H7 (cell line): Measurements from ENCODE around the gene OR5B21. TPM values are rescaled to one million over a fixed set of nuclear protein-coding genes. Genes with fewer than 3 reads are reported as not detected.

Experiments
- DNase-seq: peaks from one replicate; pipeline ENCODE4 v3.0.0; 2012
- H3K27me3 ChIP-seq: 2 replicates; pipeline ENCODE4 v1.6.0; 2011; ENCODE audit warnings: mild to moderate bottlenecking, low read length; ENCODE audit not compliant: control insufficient read depth, insufficient read depth
- H3K36me3 ChIP-seq: replicated peaks from 2 replicates; pipeline ENCODE4 v1.5.1; 2011; ENCODE audit warnings: low read length; ENCODE audit not compliant: control insufficient read depth, insufficient read depth
- H3K4me3 ChIP-seq: 2 replicates; pipeline ENCODE4 v1.5.1; 2011; ENCODE audit warnings: low read depth, mild to moderate bottlenecking, control low read depth, low read length, moderate library complexity; ENCODE audit not compliant: insufficient read depth
- total RNA-seq: library from RNA; depleted of rRNA; stranded (reverse); fragments of >200 nt; shearing (Covaris generic); gene quantifications from 2 replicates; pipeline ENCODE4 v1.2.3, GENCODE V29; 2014; rRNA removed

The OR5B21 gene
- not detected in 2 replicates for total RNA-seq

GRCh38 chr11:58508005-58508404 is at the start of gene OR5B21:
OR5B21 (minus strand) TSS chr11:58508105; CDS start chr11:58508105, 0 bp downstream.
- Histone ChIP-seq H3K4me3 (no peak within 1 kb of the TSS), H3K27me3 (no peaks in the 10 kb centered on the region), H3K36me3 (no peaks in the 10 kb centered on the region)
- no peak for DNase-seq

- Histone ChIP-seq H3K4me3 (no peak overlapping the region), H3K27me3 (no peaks in the 10 kb centered on the region), H3K36me3 (no peaks in the 10 kb centered on the region; the same call in 1 of the 2 replicates)
- DNase-seq: no peak
These were observed 41.7 kb upstream of the OR5B21 start for GRCh38 chr11:58549644-58550043.

GRCh38 chr11:58546841-58547240 is 38.9 kb upstream of the OR5B21 start:
- no peak for DNase-seq
- Histone ChIP-seq H3K36me3 (no peaks in the 10 kb centered on the region; the same call in 1 of the 2 replicates), H3K4me3 (no peak overlapping the region), H3K27me3 (no peaks in the 10 kb centered on the region)

GRCh38 chr11:58531865-58532341 is 24.0 kb upstream of the OR5B21 start:
- H3K36me3 ChIP-seq: no peaks in the 10 kb centered on the region; the same call in 1 of the 2 replicates
- no peaks in the 10 kb centered on the region for H3K27me3 ChIP-seq
- no peak for DNase-seq
- no peak overlapping the region for H3K4me3 ChIP-seq

- no peaks in the 10 kb centered on the region; the same call in 1 of the 2 replicates for H3K36me3 ChIP-seq
- no peak overlapping the region for H3K4me3 ChIP-seq
- no peaks in the 10 kb centered on the region for H3K27me3 ChIP-seq
- no peak for DNase-seq
These were observed 22.3 kb upstream of the OR5B21 start for GRCh38 chr11:58530236-58530635.

- Histone ChIP-seq H3K36me3 (no peaks in the 10 kb centered on the region; the same call in 1 of the 2 replicates), H3K27me3 (no peaks in the 10 kb centered on the region), H3K4me3 (no peak overlapping the region)
- no peak for DNase-seq
These were observed 19.5 kb upstream of the OR5B21 start for GRCh38 chr11:58527429-58527828.

- no peaks in the 10 kb centered on the region for H3K27me3 ChIP-seq
- DNase-seq: no peak
- H3K4me3 ChIP-seq: no peak overlapping the region
- no peaks in the 10 kb centered on the region; the same call in 1 of the 2 replicates for H3K36me3 ChIP-seq
These were observed 18.8 kb upstream of the OR5B21 start for GRCh38 chr11:58526721-58527120.

GRCh38 chr11:58525037-58525614 is 17.2 kb upstream of the OR5B21 start:
- no peak for DNase-seq
- Histone ChIP-seq H3K27me3 (no peaks in the 10 kb centered on the region), H3K4me3 (no peak overlapping the region), H3K36me3 (no peaks in the 10 kb centered on the region; the same call in 1 of the 2 replicates)

- Histone ChIP-seq H3K4me3 (no peak overlapping the region), H3K27me3 (no peaks in the 10 kb centered on the region), H3K36me3 (no peaks in the 10 kb centered on the region; the same call in 1 of the 2 replicates)
- peak; percentile 59 for DNase-seq
These were observed 16.5 kb upstream of the OR5B21 start for GRCh38 chr11:58524232-58525036.

- DNase-seq: peak; percentile 31
- no peaks in the 10 kb centered on the region for H3K27me3 ChIP-seq
- no peaks in the 10 kb centered on the region for H3K36me3 ChIP-seq
- H3K4me3 ChIP-seq: no peak overlapping the region
These were observed 6.0 kb upstream of the OR5B21 start for GRCh38 chr11:58513747-58514367.

- DNase-seq: no peak
- H3K4me3 ChIP-seq: no peak overlapping the region
These were observed 3.7 kb upstream of the OR5B21 start for GRCh38 chr11:58511636-58512035.

GRCh38 chr11:58509748-58510147 is 1.8 kb upstream of the OR5B21 start:
- no peaks in the 10 kb centered on the region for H3K36me3 ChIP-seq
- no peak overlapping the region for H3K4me3 ChIP-seq
- DNase-seq: no peak
- H3K27me3 ChIP-seq: no peaks in the 10 kb centered on the region

More at GRCh38 chr11:58511636-58512035, 3.7 kb upstream of the OR5B21 start:
- Histone ChIP-seq H3K27me3 (no peaks in the 10 kb centered on the region), H3K36me3 (no peaks in the 10 kb centered on the region)

GRCh38 chr11:58508814-58509213 is 909 bp upstream of the OR5B21 start:
- H3K36me3 ChIP-seq: no peaks in the 10 kb centered on the region
- no peak overlapping the region for H3K4me3 ChIP-seq
- DNase-seq: no peak
- no peaks in the 10 kb centered on the region for H3K27me3 ChIP-seq

- Histone ChIP-seq H3K27me3 (no peaks in the 10 kb centered on the region), H3K36me3 (no peaks in the 10 kb centered on the region), H3K4me3 (no peak overlapping the region)
- DNase-seq: no peak
These were observed 550 bp downstream of the OR5B21 start for GRCh38 chr11:58507355-58507754.
